Stimulated activated effector memory CD8-positive, alpha-beta T cell treated with anti-CD3 and anti-CD28 coated beads, Interleukin-12 subunit alpha, Interleukin-12 subunit beta, amount 100 ng/mL, for 72 hours (primary cell): ENCODE results near the gene SOWAHD.
"Not testable (repeated sequence)": the region's sequence is repeated elsewhere in the genome, so short reads cannot be mapped to it uniquely, and the experiment has no call there.

Experiments
- ATAC-seq: fragments of 150-1000 bp; cut with Tn5 transposase; 2 replicates; pipeline ENCODE4 v1.10.0; 2021
- DNase-seq, 2 donors: peaks; one replicate each; pipeline ENCODE4 v3.0.0; 2021 to 2022; ENCODE audit warnings: low spot score in 2 of 2
- H3K27ac Mint-ChIP-seq: one replicate; pipeline ENCODE4 v1.8.0; 2022; ENCODE audit warnings: mild to moderate bottlenecking, mixed read lengths
- H3K36me3 Mint-ChIP-seq: one replicate; pipeline ENCODE4 v1.8.0; 2022; ENCODE audit warnings: mild to moderate bottlenecking, mixed read lengths
- H3K4me1 Mint-ChIP-seq: one replicate; pipeline ENCODE4 v1.8.0; 2022; ENCODE audit warnings: mixed read lengths
- H3K4me3 Mint-ChIP-seq: one replicate; pipeline ENCODE4 v1.8.0; 2022; ENCODE audit warnings: mild to moderate bottlenecking, mixed read lengths
- H3K9me3 Mint-ChIP-seq: one replicate; pipeline ENCODE4 v1.8.0; 2022; ENCODE audit warnings: mixed read lengths

Gene SOWAHD, protein sequence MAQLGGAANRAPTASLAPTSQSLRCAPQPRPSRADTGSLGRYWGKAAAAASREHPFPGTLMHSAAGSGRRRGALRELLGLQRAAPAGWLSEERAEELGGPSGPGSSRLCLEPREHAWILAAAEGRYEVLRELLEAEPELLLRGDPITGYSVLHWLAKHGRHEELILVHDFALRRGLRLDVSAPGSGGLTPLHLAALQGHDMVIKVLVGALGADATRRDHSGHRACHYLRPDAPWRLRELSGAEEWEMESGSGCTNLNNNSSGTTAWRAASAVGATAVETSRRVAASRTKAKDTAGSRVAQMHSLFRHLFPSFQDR

DNA sequence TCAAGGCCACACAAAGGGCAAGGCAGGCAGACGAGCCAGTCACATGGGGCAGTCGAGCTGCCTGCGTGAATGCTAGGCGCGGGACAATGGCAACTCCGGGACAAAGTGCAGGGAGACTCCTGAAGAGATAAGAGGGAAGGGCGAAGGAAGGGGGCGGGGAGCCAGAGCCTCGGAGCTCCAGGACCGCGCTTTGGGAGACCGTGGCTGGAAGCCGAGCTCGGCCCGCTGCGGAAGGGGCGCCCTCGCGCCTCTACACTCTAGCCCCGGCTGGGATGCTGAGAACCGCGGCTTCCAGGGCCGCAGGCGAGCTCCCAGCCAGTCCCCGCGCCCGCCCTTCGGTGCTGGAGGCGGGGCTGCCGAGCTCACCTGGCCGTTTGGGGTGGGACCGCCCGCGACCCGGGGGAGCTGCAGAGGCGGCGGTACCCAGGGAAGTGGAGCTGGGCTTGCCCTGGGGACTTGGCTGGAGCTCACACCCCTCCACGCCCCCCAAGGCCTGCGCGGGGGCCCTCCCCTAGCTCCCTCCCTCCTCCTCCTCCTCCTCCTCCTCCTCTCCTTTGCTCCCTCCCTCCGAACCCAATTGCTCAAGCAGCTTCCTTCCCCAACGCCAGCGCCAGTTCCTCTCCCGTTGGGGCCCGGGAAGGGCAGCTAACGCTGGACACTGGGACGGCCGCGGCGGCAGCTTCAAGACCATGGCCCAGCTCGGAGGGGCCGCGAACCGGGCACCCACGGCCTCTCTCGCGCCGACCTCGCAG, at the start of gene SOWAHD:
Gene SOWAHD (plus strand): TSS at position 610 of the 752 bp plus-strand sequence. CDS start 80 bp downstream, at position 690.
- Mint-ChIP-seq H3K4me1 (peaks cover 40% of the 10 kb centered on the region), H3K27ac (peak within 1 kb of the TSS; percentile 98)
- DNase-seq, result peak in 1 of 2 donors; percentile 56

DNA sequence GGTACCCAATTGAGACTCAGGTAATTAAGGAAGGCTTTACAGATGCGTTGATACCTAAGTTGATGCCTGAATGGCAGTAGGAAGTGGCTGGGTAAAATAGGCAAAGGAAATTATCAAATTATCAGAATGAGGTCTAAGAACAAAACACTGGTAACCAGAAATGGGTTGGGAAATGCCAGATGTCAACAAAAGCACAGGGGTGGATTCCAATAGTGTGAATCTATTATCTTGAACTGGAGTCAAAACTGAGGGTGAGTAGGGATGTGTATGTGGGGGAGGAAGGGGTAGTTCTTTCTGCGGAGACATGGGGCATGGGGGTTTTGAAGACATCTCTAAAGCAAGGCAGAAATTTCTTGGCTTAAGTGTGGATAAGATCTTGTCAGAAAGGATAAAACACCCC, 49.5 kb upstream of the SOWAHD start:
- ATAC-seq, result no peak
- Mint-ChIP-seq H3K9me3 (no peaks in the 10 kb centered on the region), H3K36me3 (no peaks in the 10 kb centered on the region), H3K4me3 (no peak overlapping the region), H3K27ac (no peak overlapping the region), H3K4me1 (peaks cover 13% of the 10 kb centered on the region)
- DNase-seq, result no peak

More for the DNA sequence above, at the start of gene SOWAHD:
- ATAC-seq, result no peak
- Mint-ChIP-seq H3K4me3 (peak within 1 kb of the TSS; percentile 73), H3K36me3 (peaks cover 12% of the 10 kb centered on the region), H3K9me3 (no peaks in the 10 kb centered on the region)

DNA sequence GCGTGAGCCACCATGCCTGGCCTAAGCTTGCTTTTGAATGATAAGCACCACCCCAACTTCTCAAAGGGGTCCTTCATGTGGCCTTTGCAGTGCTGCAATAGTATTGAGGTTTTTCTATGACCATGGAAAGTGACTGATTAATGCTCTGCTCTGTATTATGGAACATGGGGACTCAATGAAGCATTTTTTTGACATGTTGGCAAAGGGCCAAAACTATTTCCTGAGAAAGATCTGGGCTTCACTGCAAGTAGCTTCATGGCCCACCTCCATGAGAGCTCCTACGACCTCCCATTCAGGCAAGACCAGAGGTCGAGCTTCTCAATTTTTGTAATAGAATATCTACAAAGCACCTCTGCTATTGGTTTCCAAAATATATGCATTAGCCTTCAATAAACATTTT, 48.8 kb upstream of the SOWAHD start:
- ATAC-seq (no peak), DNase-seq (no peak)
- Mint-ChIP-seq H3K4me3 (no peak overlapping the region), H3K36me3 (no peaks in the 10 kb centered on the region), H3K4me1 (peaks cover 13% of the 10 kb centered on the region), H3K27ac (no peak overlapping the region), H3K9me3 (no peaks in the 10 kb centered on the region)

DNA sequence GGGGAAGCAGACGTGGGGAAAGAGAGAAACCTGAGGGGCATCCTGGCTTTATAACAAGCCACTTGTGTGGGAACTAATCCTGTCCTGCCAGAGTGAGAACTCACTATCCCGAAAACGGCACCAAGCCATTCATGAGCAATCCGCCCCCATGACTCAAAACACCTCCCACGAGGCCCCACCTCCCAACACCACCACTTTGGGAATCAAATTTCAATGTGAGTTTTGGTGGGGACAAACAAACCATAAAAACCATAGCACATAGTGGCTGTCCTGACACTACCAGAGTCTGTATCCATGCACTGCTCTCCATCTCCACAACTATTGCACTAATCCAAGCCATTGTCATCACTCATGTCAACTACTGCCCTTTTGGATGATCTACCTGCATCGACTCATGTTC, 36.9 kb upstream of the SOWAHD start:
- Mint-ChIP-seq H3K9me3 (no peaks in the 10 kb centered on the region), H3K4me1 (no peaks in the 10 kb centered on the region), H3K36me3 (no peaks in the 10 kb centered on the region), H3K27ac (no peak overlapping the region), H3K4me3 (no peak overlapping the region)
- ATAC-seq (no peak), DNase-seq (no peak)

- Mint-ChIP-seq H3K27ac (no peak overlapping the region), H3K9me3 (no peaks in the 10 kb centered on the region), H3K36me3 (no peaks in the 10 kb centered on the region), H3K4me3 (no peak overlapping the region), H3K4me1 (peaks cover 1% of the 10 kb centered on the region)
- ATAC-seq, result no peak
- no peak for DNase-seq
These were observed 36.5 kb upstream of the SOWAHD start for GRCh38 chrX:119721926-119722325.

DNA sequence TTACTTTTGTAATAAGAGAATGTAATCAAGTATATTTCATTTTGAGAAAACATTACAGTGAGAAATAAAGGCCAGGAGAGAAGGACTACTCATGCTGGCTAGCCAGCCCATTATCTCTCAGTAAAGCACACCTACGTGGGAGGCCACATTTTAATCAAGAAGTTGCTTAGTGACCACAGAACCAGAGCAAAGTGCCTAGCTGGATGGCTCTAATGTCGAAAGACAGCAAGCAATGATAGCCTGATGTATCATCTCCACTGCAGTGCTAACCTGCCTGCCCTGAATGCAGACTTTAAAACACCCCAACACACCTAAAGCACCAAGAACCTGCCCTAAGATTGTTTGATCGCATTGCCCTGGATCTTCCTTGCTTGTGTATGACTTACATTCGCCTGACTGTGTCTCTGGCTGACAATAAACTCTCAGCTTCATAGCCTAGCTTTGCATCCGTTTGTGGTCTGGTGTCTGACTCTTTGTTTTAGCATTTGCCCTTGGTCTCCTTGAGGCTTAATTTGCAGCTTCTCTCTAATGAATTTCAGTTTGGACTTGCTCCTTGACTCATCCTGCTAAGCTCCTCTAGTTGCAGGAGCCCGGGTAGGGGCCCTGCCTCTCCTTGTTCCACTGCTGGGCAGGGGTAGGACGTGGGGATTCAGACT, 31.4 kb upstream of the SOWAHD start:
- H3K4me1 Mint-ChIP-seq, result peaks cover 7% of the 10 kb centered on the region
- no peaks in the 10 kb centered on the region for H3K9me3 Mint-ChIP-seq
- H3K36me3 Mint-ChIP-seq, result no peaks in the 10 kb centered on the region
- peak overlapping the region; percentile 33 for H3K4me3 Mint-ChIP-seq
- peak; percentile 94 for ATAC-seq
- DNase-seq, result peak in 1 of 2 donors; percentile 52
- no peak overlapping the region for H3K27ac Mint-ChIP-seq

- no peaks in the 10 kb centered on the region for H3K36me3 Mint-ChIP-seq
These were observed 29.9 kb upstream of the SOWAHD start for GRCh38 chrX:119728487-119728886.

DNA sequence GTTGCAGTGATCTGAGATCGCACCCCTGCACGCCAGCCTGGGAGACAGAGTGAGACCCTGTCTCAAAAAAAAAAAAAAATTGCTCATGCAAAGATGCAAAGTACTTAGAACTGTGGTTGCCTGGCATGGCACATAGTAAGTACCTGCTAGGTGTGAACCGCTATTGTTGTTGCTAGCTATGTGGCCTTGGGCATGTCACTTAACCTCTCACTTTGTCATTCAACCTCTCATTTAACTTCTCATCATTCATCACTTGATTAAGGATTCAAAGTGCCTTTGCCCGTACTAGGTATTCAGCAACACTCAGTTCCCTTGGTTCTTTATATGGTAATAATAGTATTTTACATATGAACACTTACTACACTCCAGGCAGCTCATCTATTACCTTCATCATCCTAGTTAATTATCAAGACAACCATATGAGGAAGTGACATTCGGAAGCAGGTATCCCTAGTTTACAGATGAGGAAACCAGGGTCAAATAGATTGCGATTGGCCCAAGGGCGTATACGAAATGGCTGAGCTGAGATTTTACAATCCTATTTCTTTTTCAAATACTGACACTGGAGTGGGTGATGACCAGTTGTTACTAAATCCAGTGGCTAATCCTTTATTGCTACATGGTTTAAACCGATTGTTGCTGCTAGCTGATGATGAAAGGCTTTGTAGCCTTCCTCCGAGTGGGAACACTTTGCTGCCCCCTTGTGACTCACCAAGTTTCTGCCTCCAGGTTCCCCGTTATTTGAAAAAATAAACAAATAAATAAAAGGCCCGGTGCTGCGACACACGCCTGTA, 28.8 kb upstream of the SOWAHD start:
- Mint-ChIP-seq H3K4me1 (peaks cover 7% of the 10 kb centered on the region), H3K36me3 (no peaks in the 10 kb centered on the region), H3K4me3 (no peak overlapping the region), H3K9me3 (no peaks in the 10 kb centered on the region), H3K27ac (no peak overlapping the region)
- peak; percentile 20 to 75 for DNase-seq
- ATAC-seq, result peak; percentile 45

More at GRCh38 chrX:119728487-119728886, 29.9 kb upstream of the SOWAHD start:
- peaks cover 7% of the 10 kb centered on the region for H3K4me1 Mint-ChIP-seq
- H3K9me3 Mint-ChIP-seq, result no peaks in the 10 kb centered on the region
- H3K27ac Mint-ChIP-seq, result no peak overlapping the region
- H3K4me3 Mint-ChIP-seq, result no peak overlapping the region
- DNase-seq (no peak), ATAC-seq (no peak)

- Mint-ChIP-seq H3K36me3 (no peaks in the 10 kb centered on the region), H3K4me3 (no peak overlapping the region), H3K27ac (no peak overlapping the region), H3K9me3 (no peaks in the 10 kb centered on the region), H3K4me1 (no peaks in the 10 kb centered on the region)
- ATAC-seq (no peak), DNase-seq (no peak)
These were observed 23.5 kb upstream of the SOWAHD start for GRCh38 chrX:119734897-119735339.

- Mint-ChIP-seq H3K27ac (no peak overlapping the region), H3K4me1 (no peaks in the 10 kb centered on the region)
- no peak for ATAC-seq
These were observed 22.9 kb upstream of the SOWAHD start for GRCh38 chrX:119735467-119735866.

DNA sequence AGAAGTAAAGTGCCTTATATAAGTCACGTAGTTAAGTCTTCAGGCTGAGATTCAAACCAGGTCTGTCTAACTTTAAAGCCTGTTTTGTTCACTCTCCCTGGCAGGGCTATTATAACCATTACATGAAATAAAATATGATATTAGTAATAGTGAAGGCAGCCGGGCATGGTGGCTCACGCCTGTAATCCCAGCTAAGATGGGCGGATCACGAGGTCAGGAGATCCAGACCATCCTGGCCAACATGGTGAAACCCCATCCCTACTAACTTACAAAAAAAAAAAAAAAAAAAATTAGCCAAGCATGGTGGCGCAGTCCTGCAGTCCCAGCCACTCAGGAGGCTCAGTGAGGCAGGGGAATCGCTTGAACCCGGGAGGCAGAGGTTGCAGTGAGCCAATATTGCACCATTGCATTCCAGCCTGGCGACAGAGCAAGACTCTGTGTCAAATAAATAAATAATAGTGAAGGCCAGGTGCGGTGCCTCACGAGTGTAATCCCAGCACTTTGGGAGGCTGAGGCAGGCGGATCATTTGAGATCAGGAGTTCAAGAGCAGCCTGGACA, 22.1 kb upstream of the SOWAHD start:
- DNase-seq, result no peak

More at GRCh38 chrX:119735467-119735866, 22.9 kb upstream of the SOWAHD start:
- no peaks in the 10 kb centered on the region for H3K9me3 Mint-ChIP-seq
- H3K36me3 Mint-ChIP-seq, result no peaks in the 10 kb centered on the region
- DNase-seq, result no peak
- H3K4me3 Mint-ChIP-seq, result no peak overlapping the region

DNA sequence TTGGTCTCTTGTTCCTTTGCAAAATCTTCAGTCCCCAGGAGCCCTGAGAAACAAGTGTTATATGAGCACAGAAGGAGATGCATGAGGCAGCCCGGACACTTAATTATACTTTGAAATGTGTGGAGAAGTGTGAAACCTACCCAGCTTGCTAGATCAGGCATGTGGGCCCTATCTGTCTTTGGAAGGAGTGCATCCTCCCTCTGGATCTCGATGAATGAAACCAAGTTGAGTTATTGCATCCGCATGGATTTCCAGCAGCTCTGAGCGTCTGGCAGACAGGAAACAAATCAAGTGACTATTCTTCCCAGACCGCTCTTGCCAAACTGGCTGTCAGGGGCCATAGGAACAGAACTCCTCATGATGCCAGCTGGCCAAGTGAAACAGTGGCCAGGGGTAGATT, 19.6 kb upstream of the SOWAHD start:
- ATAC-seq (no peak), DNase-seq (no peak)
- H3K4me1 Mint-ChIP-seq, result no peaks in the 10 kb centered on the region
- no peaks in the 10 kb centered on the region for H3K9me3 Mint-ChIP-seq
- no peak overlapping the region for H3K27ac Mint-ChIP-seq
- H3K36me3 Mint-ChIP-seq, result no peaks in the 10 kb centered on the region
- H3K4me3 Mint-ChIP-seq, result no peak overlapping the region

More for the DNA sequence above, 22.1 kb upstream of the SOWAHD start:
- no peaks in the 10 kb centered on the region for H3K36me3 Mint-ChIP-seq
- H3K9me3 Mint-ChIP-seq, result no peaks in the 10 kb centered on the region
- no peaks in the 10 kb centered on the region for H3K4me1 Mint-ChIP-seq
- no peak overlapping the region for H3K4me3 Mint-ChIP-seq
- H3K27ac Mint-ChIP-seq, result no peak overlapping the region
- ATAC-seq, result no peak

GRCh38 chrX:119745283-119745848, 13.0 kb upstream of the SOWAHD start:
- Mint-ChIP-seq H3K4me3 (no peak overlapping the region), H3K4me1 (no peaks in the 10 kb centered on the region), H3K9me3 (no peaks in the 10 kb centered on the region), H3K36me3 (no peaks in the 10 kb centered on the region), H3K27ac (no peak overlapping the region)
- DNase-seq (no peak), ATAC-seq (no peak)

GRCh38 chrX:119750131-119750530, 8.3 kb upstream of the SOWAHD start:
- H3K4me3 Mint-ChIP-seq, H3K27ac Mint-ChIP-seq, H3K36me3 Mint-ChIP-seq, H3K9me3 Mint-ChIP-seq, DNase-seq, ATAC-seq: not testable (repeated sequence)
- H3K4me1 Mint-ChIP-seq, result peaks cover 12% of the 10 kb centered on the region
